NCI-H1105 treated with DMSO at 0.1 percent for 48 hours (cell line): Measurements from ENCODE around the gene HADHB.
"Not testable (repeated sequence)": the region's sequence is repeated elsewhere in the genome, so short reads cannot be mapped to it uniquely, and the experiment has no call there.

Experiments used
- DNase-seq: peaks from one replicate; lab custom pipeline; 2025; lab: John Stamatoyannopoulos, UW

The HADHB gene

GRCh38 chr2:26245231-26245732, 543 bp downstream of the HADHB start:
- peak; percentile 24 for DNase-seq

DNA sequence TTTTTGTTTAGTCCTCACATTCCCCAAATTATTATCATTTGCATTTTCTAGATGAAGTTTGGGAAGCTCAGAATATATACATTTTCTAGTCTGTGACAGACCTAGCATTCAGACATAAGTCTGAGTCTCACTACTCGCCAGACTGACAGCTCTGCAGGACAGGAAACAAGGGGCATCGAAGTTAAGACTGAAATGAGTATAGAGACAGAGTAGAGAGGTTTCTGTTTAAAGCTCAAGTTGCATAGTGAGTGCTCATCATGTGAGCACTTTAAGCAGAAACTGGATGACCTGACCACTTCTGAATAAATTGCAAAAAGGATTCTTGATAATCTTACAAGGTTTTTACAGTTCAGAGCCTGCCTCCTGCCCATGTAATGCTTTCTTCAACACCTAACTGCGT, 1.1 kb downstream of the HADHB start:
- DNase-seq, result no peak

DNA sequence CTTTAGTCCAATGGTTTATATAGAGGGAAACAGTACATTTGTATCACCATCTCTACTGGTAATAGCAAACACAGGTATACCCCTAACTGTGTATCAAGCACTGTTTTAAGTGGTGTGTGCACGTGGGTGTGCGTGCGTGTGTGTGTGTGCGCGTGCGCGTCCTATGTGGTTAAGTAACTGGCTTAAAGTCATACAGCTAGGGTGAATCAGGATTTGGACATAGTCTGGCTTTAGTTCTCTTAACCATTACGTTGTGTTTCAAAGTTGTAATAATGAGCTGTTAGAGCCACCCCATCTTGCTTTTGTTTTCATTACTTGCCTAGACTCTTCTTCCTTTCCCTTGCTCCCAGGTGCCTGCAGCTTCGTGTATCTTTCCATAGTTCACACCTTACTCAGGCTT, 2.1 kb downstream of the HADHB start:
- no peak for DNase-seq

DNA sequence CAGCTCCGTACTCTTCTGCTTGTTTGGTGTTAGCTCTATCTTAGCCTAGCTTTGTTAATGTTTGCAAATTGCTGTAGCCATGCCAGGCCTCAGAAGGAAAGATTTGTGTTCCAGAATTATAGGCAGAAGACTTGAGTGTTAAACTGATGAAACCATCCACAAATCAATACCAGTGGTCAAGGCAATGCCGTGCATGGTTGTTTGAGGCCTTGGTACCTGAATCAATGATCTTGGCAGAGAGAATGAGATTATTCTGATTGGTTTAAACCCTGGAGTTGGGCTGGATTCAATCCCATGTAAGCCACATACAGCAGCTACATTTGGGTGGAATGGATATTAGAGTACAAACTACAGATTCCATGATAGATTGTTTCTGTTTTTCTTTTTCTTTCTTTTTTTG, 4.9 kb downstream of the HADHB start:
- no peak for DNase-seq

- DNase-seq, result no peak
These were observed 7.2 kb downstream of the HADHB start for GRCh38 chr2:26251893-26252292.

DNA sequence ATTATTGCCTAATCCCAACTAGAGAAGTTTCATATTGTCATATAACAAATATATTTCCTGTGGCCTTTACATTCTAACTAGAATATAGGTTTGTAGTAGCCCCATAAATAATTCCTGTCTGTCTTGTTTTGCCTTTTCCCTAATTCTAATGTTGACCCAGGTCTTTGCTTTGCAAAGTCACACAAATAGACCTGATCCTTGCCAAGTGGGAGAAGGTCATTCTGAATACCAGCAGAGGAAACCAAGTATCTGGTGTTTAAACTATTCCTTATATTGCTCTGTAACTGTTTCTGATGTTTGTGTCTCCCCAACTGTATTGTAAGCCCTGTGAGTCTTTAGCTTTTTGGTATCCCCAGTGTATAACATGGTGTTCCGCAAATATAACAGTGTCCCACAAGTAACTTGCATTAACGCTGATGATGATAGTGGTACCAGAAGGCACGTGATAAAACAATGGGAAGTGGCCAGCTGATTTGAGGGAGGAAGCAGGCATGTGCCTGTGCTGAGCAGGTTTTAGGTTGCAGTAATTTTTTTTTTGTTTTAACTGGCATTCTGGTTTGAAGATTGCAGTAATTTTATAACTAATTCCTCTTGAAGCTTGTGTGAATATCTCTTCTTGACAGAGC, 11.1 kb downstream of the HADHB start:
- DNase-seq, result no peak

GRCh38 chr2:26258836-26259235, 14.1 kb downstream of the HADHB start:
- DNase-seq, result not testable (repeated sequence)

DNA sequence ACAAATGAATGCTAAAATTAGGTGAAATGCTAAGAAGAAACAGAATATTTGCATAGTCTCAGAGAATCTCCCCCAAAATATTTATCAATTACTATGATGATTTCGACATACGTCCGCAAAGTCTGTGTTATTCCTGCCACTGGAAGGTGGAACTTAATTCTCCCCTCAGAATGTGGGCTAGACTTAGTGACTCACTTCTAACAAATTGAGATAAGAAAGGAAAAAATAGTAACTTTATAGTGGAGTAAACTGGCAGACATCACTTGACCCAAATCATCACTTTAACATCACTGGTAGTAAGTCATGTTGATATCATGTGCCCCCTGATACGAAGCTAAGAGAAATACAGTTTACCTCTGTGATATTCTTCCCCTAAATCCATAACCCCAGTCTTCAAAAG, 23.5 kb downstream of the HADHB start:
- no peak for DNase-seq

- not testable (repeated sequence) for DNase-seq
These were observed 24.1 kb downstream of the HADHB start for GRCh38 chr2:26268670-26269385.

- DNase-seq, result no peak
These were observed 24.9 kb downstream of the HADHB start for GRCh38 chr2:26269571-26270158.

DNA sequence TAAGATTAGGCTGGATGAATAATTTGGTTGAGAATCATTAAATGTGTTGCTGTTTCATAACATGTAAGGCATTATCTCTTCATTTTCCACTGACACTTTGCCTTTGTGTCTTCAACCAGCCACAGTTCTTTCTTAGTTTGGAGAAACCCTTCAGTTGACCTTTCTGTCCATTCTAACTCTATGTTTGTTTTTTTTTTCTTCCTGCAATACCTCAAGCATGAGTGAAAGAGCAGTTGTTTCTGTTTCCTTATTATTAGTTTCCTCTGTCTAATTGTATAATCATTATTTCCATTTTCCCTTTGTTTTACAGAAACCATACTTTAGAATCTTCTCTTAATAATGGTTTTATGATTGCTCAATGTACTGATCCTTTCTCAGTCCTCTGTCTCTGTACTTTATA, 25.6 kb downstream of the HADHB start:
- DNase-seq, result no peak

DNA sequence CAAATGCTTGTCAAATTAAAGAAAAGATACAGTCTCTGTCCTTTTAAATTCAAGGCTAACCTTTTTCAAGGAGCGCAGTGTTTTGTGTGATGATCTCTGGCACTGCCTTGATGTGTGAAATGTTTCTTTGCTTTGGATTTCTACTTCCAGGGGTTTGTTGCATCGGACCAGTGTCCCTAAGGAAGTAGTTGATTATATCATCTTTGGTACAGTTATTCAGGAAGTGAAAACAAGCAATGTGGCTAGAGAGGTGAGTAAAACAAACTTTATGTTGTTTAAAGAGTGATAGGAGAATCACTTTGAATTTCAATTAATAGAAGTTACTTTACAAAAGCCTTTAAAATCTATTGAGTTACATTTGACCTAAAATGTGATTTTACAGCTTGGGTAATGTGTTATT, 28.8 kb downstream of the HADHB start:
- no peak for DNase-seq

GRCh38 chr2:26274058-26274613, 29.4 kb downstream of the HADHB start:
- DNase-seq, result peak; percentile 93

DNA sequence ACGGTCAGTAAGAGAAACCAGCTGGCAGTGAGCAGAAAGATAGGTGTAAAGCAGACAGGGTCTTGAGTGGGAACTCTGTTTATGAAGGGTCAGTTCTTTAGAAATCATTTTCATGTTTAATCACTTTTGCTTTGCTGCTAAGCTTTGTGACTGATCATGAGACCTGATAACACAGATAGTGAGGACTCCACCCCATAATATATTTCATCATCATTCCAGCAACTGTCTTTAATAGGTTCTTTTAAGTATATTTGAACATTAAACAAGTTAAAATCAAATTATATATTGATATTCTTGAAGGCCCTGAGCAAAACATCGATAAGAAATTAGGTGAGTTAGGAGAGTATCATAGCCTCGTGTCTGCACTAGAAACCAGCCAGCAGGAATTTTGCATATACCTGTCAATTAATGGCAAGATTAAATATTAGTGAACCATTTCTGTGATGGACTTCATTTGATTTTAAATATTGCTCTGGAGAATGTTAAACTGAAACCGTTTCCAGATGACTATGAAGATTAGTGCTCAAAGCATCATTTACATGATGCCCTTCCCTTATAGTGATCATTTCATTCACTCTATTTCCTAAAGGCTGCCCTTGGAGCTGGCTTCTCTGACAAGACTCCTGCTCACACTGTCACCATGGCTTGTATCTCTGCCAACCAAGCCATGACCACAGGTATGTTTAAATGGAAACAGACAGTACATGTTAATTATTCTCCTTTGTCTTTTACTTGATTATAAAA, 31.9 kb downstream of the HADHB start:
- DNase-seq, result no peak

- DNase-seq, result no peak
These were observed 35.1 kb downstream of the HADHB start for GRCh38 chr2:26279886-26280285.

DNA sequence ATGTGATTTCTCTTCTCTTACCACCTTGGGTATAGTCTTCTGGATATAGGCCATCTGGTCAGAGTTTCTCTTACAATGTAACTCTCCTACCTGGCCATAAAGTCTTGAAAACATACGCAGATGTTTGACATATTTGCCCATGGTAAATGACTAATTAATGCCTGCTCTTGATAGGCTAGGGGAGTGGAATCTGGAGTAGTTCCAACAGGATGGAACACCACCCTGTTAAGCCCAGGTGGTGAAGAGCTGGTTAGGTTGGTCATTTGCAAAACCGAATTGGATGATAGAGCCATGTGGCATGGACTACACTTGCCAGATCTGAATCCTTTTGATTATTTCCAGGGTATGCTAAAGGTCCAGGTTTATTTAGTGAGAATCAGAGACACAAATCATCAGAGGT, 36.5 kb downstream of the HADHB start:
- DNase-seq, result peak; percentile 32

- DNase-seq, result no peak
These were observed 38.9 kb downstream of the HADHB start for GRCh38 chr2:26283606-26284005.

DNA sequence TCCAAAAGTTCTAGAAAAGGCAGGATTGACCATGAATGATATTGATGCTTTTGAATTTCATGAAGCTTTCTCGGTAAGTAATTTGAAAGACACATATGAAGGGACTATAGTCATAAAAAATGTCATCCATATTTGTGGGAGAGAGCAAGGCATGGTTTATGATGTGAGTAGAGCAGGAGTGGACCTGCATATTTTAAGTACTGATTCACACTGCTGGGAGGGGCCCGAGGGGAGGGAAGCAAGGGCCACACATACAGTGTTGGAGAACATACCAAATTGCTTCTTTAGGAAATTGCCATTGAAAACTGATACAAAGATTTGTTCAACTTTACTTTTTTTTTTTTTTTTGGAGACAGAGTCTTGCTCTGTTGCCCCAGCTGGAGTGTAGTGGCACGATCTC, 39.4 kb downstream of the HADHB start:
- no peak for DNase-seq

DNA sequence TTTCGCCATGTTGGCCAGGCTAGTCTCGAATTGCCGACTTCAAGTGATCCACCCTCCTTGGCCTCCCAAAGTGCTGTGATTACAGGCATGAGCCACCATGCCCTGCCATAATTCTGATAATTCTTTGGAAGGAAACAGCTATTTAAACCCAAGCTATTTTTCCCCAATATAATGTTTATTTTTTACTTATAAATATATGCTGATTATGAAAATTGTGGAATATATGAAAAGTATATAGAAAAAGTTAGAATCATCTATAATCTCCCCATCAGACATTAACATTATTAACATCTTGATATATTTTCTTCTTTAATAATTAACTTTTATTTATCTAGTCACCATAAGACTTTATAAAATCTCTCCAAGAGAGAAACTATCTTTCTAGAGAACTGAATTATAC, 41.2 kb downstream of the HADHB start:
- no peak for DNase-seq

DNA sequence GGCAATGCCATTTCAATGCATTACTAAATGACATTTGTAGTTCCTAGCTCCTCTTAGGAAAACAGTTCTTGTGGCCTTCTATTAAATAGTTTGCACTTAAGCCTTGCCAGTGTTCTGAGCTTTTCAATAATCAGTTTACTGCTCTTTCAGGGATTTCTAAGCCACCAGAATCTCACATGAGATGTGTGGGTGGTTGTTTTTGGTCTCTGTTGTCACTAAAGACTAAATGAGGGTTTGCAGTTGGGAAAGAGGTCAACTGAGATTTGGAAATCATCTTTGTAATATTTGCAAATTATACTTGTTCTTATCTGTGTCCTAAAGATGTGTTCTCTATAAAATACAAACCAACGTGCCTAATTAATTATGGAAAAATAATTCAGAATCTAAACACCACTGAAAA, 45.3 kb downstream of the HADHB start:
- no peak for DNase-seq

GRCh38 chr2:26292646-26293045, 47.9 kb downstream of the HADHB start:
- DNase-seq, result no peak

DNA sequence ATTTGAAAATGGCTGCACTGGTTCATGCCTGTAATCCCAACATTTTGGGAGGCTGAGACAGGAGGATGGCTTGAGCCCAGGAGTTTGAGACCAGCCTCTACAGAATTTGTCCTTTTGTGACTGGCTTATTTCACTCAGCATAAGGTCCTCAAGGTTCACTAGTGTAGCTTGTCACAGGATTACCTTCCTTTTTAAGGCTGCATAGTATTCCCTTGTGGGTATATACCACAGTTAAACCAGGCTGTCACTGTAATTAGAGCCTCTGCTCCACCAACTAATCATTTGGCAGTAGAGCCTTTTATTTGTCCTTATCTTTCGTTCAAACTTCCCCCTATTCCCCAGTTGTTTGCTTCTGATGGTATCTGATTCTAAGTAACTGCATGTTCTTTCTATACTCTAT, 50.8 kb downstream of the HADHB start:
- no peak for DNase-seq
